HL-60 (cell line): Measurements from ENCODE around the gene RPN2.

Experiments used
- DNase-seq, 2 experiments: peaks; one replicate each; pipeline ENCODE4 v3.0.0-alpha.2; 2010 to 2020; ENCODE audit warnings: low read depth in 1 of 2, low spot score in 1 of 2
- H3K27ac ChIP-seq: fragments of 250-450 bp; sonication (Bioruptor Pico); replicated peaks from 2 replicates; pipeline ENCODE4 v1.5.1; 2020; ENCODE audit warnings: mild to moderate bottlenecking, moderate library complexity
- H3K27me3 ChIP-seq: fragments of 250-450 bp; sonication (Bioruptor Pico); 2 replicates; pipeline ENCODE4 v1.5.1; 2021; ENCODE audit warnings: mild to moderate bottlenecking, moderate library complexity; ENCODE audit not compliant: insufficient read depth, poor library complexity, severe bottlenecking
- H3K4me3 ChIP-seq: replicated peaks from 2 replicates; pipeline ENCODE4 v1.5.1; 2011; ENCODE audit warnings: mild to moderate bottlenecking, control low read depth, low read length; ENCODE audit not compliant: insufficient read depth
- CTCF ChIP-seq: IDR thresholded peaks from one replicate; pipeline ENCODE4 v1.5.1; 2011; ENCODE audit warnings: low read length, control low read depth, inconsistent platforms; ENCODE audit not compliant: insufficient read depth
- GABPA ChIP-seq: IDR thresholded peaks from 2 replicates; pipeline ENCODE4 v1.6.1; 2012; ENCODE audit warnings: low read depth
- POLR2AphosphoS5 ChIP-seq: IDR thresholded peaks from 2 replicates; pipeline ENCODE4 v1.6.1; 2012; ENCODE audit warnings: low read depth
- REST ChIP-seq: IDR thresholded peaks from 2 replicates; pipeline ENCODE4 v1.6.1; 2012; ENCODE audit warnings: low read depth; ENCODE audit not compliant: insufficient replicate concordance
- SPI1 ChIP-seq: IDR thresholded peaks from 2 replicates; pipeline ENCODE4 v1.6.1; 2012; ENCODE audit warnings: low read depth, mild to moderate bottlenecking, borderline replicate concordance

The RPN2 gene

GRCh38 chr20:37257530-37257929 lies 78.4 kb downstream of the RPN2 start:
- H3K27me3 ChIP-seq = no peaks in the 10 kb centered on the region
- no peak for TF ChIP-seq REST
- TF ChIP-seq POLR2AphosphoS5 = no peak
- no peak for TF ChIP-seq GABPA
- TF ChIP-seq SPI1 = no peak
- TF ChIP-seq CTCF = no peak
- no peak overlapping the region for H3K27ac ChIP-seq
- DNase-seq = no peak
- no peak overlapping the region for H3K4me3 ChIP-seq

- no peak overlapping the region for H3K4me3 ChIP-seq
- no peak for DNase-seq
- H3K27ac ChIP-seq = no peak overlapping the region
- TF ChIP-seq CTCF = no peak
- TF ChIP-seq POLR2AphosphoS5 = no peak
- TF ChIP-seq GABPA = no peak
- TF ChIP-seq REST = no peak
- no peak for TF ChIP-seq SPI1
- H3K27me3 ChIP-seq = no peaks in the 10 kb centered on the region
Observed at GRCh38 chr20:37257988-37258387, 78.9 kb downstream of the RPN2 start.

- Histone ChIP-seq H3K27me3 (no peaks in the 10 kb centered on the region), H3K27ac (no peak overlapping the region), H3K4me3 (no peak overlapping the region)
- TF ChIP-seq POLR2AphosphoS5 (no peak), REST (no peak)
- DNase-seq = no peak
Observed at GRCh38 chr20:37259031-37259430, 79.9 kb downstream of the RPN2 start.

GRCh38 chr20:37259865-37260264 lies 80.7 kb downstream of the RPN2 start:
- Histone ChIP-seq H3K27ac (no peak overlapping the region), H3K27me3 (no peaks in the 10 kb centered on the region), H3K4me3 (no peak overlapping the region)
- TF ChIP-seq CTCF = no peak
- DNase-seq = no peak
